HepG2 (cell line): Measurements from ENCODE around the gene LCORL. TPM values are rescaled to one million over a fixed set of nuclear protein-coding genes. Genes with fewer than 3 reads are reported as not detected.

Experiments
- ATAC-seq: fragments of 200-7000 bp; cut with Tn5 transposase; 3 replicates; pipeline ENCODE4 v1.9.1; 2020; ENCODE audit warnings: mild to moderate bottlenecking, moderate library complexity
- BruUV-seq: library from RNA; stranded (reverse); fragments of 400-500 nt; replicated peaks from 2 replicates; lab custom pipeline; 2021; lab: Mats Ljungman, UMichigan
- CTCF ChIA-PET: fragments of 300-600 bp; formaldehyde crosslinking; extraction: SDS; loops from one replicate; lab custom pipeline; 2021; ENCODE audit warnings: low total read pairs, inconsistent platforms, low intra/inter-chr PET ratio; lab: Yijun Ruan, JAX
- POLR2A ChIA-PET: fragments of 350-600 bp; sonication (Branson Sonifier 250); formaldehyde crosslinking; loops from one replicate; lab custom pipeline; 2020; ENCODE audit warnings: antibody characterized with exemption, inconsistent platforms; lab: Yijun Ruan, JAX
- DNase-seq: peaks from one replicate; pipeline ENCODE4 v3.0.0-alpha.2; 2015; ENCODE audit warnings: low spot score
- FAIRE-seq: peaks from 3 replicates; lab custom pipeline; 2011; peaks lifted over from hg19 to GRCh38; lab: Jason Lieb, UNC
- H2AFZ ChIP-seq: one replicate; pipeline ENCODE4 v1.6.1; 2011; ENCODE audit warnings: low read length, inconsistent platforms
- H3K27ac ChIP-seq: fragments of 300-600 bp; 3 replicates; pipeline ENCODE4 v1.8.0; 2011; ENCODE audit warnings: mixed run types, mild to moderate bottlenecking, mixed read lengths, low read length, inconsistent platforms; ENCODE audit not compliant: insufficient read depth; ENCODE audit errors: extremely low read length
- H3K27me3 ChIP-seq, 2 experiments: fragments of 200-600 bp in 1 of 2; 2 replicates in 1 of 2; 3 replicates in 1 of 2; pipeline versions ENCODE4 v1.6.0 to v1.8.0; 2011; ENCODE audit warnings: low read length in 2 of 2, mild to moderate bottlenecking in 2 of 2, moderate library complexity in 2 of 2, inconsistent platforms in 1 of 2; ENCODE audit not compliant: insufficient read depth in 2 of 2, control insufficient read depth in 1 of 2
- H3K36me3 ChIP-seq, 2 experiments: fragments of 200-600 bp in 1 of 2; replicated peaks in 1 of 2; 2 replicates in 1 of 2; 3 replicates in 1 of 2; pipeline versions ENCODE4 v1.5.1 to v1.8.0; 2011; ENCODE audit warnings: low read length in 2 of 2, inconsistent platforms in 1 of 2; ENCODE audit not compliant: insufficient read depth in 2 of 2, control insufficient read depth in 1 of 2
- H3K4me1 ChIP-seq: 2 replicates; pipeline ENCODE4 v1.5.1; 2012; ENCODE audit warnings: low read length, inconsistent platforms; ENCODE audit not compliant: insufficient read depth
- H3K4me2 ChIP-seq: 2 replicates; pipeline ENCODE4 v1.6.0; 2011; ENCODE audit warnings: low read depth, low read length, inconsistent platforms
- H3K4me3 ChIP-seq, 3 experiments: fragments of 200-600 bp in 1 of 3; sonication (generic), shearing (Covaris generic) in 1 of 3; replicated peaks in 1 of 3; 2 replicates each; pipeline ENCODE4 v1.5.1; 2011 to 2016; ENCODE audit warnings: low read length in 3 of 3, inconsistent platforms in 2 of 3, low read depth in 2 of 3, mild to moderate bottlenecking in 2 of 3, control low read depth in 1 of 3, mixed read lengths in 1 of 3; ENCODE audit not compliant: insufficient read depth in 1 of 3
- H3K79me2 ChIP-seq: one replicate; pipeline ENCODE4 v1.6.1; 2011; ENCODE audit warnings: low read length, inconsistent platforms; ENCODE audit not compliant: insufficient read depth
- H3K9ac ChIP-seq: 2 replicates; pipeline ENCODE4 v1.6.0; 2011; ENCODE audit warnings: mild to moderate bottlenecking, low read depth, low read length, inconsistent platforms; ENCODE audit not compliant: insufficient read depth
- H3K9me3 ChIP-seq: 2 replicates; pipeline ENCODE4 v1.5.1; 2012; ENCODE audit warnings: mild to moderate bottlenecking, low read length
- H4K20me1 ChIP-seq: 2 replicates; pipeline ENCODE4 v1.6.0; 2011; ENCODE audit warnings: inconsistent platforms, mild to moderate bottlenecking, low read length, moderate library complexity; ENCODE audit not compliant: insufficient read depth
- ATAD3A ChIP-seq: sonication (generic); formaldehyde crosslinking; IDR thresholded peaks from 2 replicates; pipeline ENCODE4 v1.4.0; 2020; ENCODE audit warnings: missing genetic modification reagents
- BATF2 ChIP-seq: sonication (generic); formaldehyde crosslinking; IDR thresholded peaks from 2 replicates; pipeline ENCODE4 v1.8.0; 2022; ENCODE audit warnings: mild to moderate bottlenecking, missing genetic modification reagents, moderate library complexity
- NR2F1 ChIP-seq, 2 experiments: fragments of 450-650 bp in 1 of 2; formaldehyde crosslinking in 1 of 2; IDR thresholded peaks; 2 replicates each; pipeline versions ENCODE4 v1.5.0 to v1.6.1; 2016 to 2020; ENCODE audit warnings: mild to moderate bottlenecking in 1 of 2, missing compliant biosample characterization in 1 of 2, missing genetic modification reagents in 1 of 2, moderate library complexity in 1 of 2
- SRSF9 ChIP-seq: fragments of 200-400 bp; formaldehyde crosslinking; IDR thresholded peaks from 2 replicates; pipeline ENCODE4 v1.6.1; 2018; ENCODE audit warnings: borderline replicate concordance, mild to moderate bottlenecking, low read depth, low read length; ENCODE audit not compliant: insufficient read depth, poor library complexity, severe bottlenecking
- ZNF558 ChIP-seq: sonication (generic); formaldehyde crosslinking; IDR thresholded peaks from 2 replicates; pipeline ENCODE4 v1.9.0; 2022; ENCODE audit warnings: mild to moderate bottlenecking, missing genetic modification reagents, borderline replicate concordance
- WGBS: methylation state at CpG from one replicate; pipeline ENCODE4 v1.1.6; 2017; ENCODE audit warnings: low lambda C conversion rate; 5-methylcytosine and 5-hydroxymethylcytosine counted together
- in situ Hi-C: cut with HindIII; loops from 2 replicates; pipeline ENCODE4 v1.10.0; 2017; ENCODE audit warnings: low pct_unique_long_range_greater_than_20kb; ENCODE audit not compliant: extremely low pct_ligation_motif_present
- intact Hi-C: fragments of 100-400 bp; cut with micrococcal nuclease; formaldehyde crosslinking; loops from one replicate; pipeline ENCODE4 v1.10.0; 2022; ENCODE audit not compliant: unreplicated experiment
- polyA plus RNA-seq, 8 experiments: library from polyadenylated mRNA; depleted of rRNA in 3 of 8; stranded (reverse) in 7 of 8; unstranded in 1 of 8; fragments of >200 nt; fragmentation: Illumina TruSeq in 4 of 8; extraction: Trizol in 4 of 8; gene quantifications; 2 replicates each; pipeline versions ENCODE4 v1.2.1 to v1.2.3, GENCODE V29; 2011 to 2016; ENCODE audit warnings: low read depth in 4 of 8, missing spikeins in 1 of 8, mixed read lengths in 1 of 8; ENCODE audit not compliant: insufficient read depth in 1 of 8
- total RNA-seq, 5 experiments: library from RNA; depleted of rRNA; stranded (reverse); fragments of >200 nt; fragmentation: Illumina TruSeq; extraction: Trizol; gene quantifications; 2 replicates each; pipeline ENCODE4 v1.2.3, GENCODE V29; 2016; ENCODE audit warnings: low read depth in 1 of 5
- TF ChIP-seq, protein P1 (sequence below): sonication (generic); formaldehyde crosslinking; IDR thresholded peaks from 2 replicates; pipeline ENCODE4 v1.8.0; 2022; ENCODE audit warnings: missing genetic modification reagents, mild to moderate bottlenecking, moderate library complexity, borderline replicate concordance

Gene LCORL
- total and polyA plus RNA-seq, 2 of the 13 experiments (the other 11 are each of a cell fraction or from before 2014, with no cell fraction given), result 5.3 to 14.5 TPM

DNA sequence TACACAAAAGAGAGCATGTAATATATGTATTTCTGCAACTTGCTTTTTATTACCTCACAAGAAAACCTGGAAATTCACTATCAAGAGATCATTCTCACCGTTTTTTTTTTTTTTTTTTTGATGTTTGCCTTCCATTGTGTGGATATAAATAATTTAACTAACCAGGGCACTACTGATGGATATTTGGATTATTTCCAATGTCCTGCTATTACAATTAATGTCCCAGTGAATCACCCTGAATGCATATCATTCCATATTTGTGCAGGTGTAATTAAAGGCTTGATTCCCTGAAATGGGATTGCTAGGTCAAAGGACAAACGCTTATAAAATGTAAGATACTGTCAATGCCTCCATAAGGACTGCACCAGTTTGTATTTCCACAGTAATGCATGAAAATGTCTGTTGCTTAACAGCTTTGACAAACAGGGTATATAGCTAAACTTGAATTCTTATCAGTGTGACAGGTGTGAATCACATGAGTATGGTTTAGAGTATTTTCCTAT, 123.0 kb downstream of the LCORL start:
- H4K20me1 ChIP-seq, result no peaks in the 10 kb centered on the region
- no peak overlapping the region for H3K9ac ChIP-seq
- no peak overlapping the region for H3K4me3 ChIP-seq
- in situ Hi-C loops (no loop called here), intact Hi-C loops (no loop called here)
- H2AFZ ChIP-seq, result no peak overlapping the region
- no peaks in the 10 kb centered on the region for H3K36me3 ChIP-seq
- H3K27me3 ChIP-seq, result no peaks in the 10 kb centered on the region
- FAIRE-seq (no peak), DNase-seq (no peak), ATAC-seq (no peak)
- H3K79me2 ChIP-seq, result no peaks in the 10 kb centered on the region
- ChIA-PET POLR2A (no interaction called here), CTCF (no interaction called here)
- H3K4me1 ChIP-seq, result no peaks in the 10 kb centered on the region
- WGBS, result 92% methylated on average over 2 of the region's 2 CpGs
- H3K9me3 ChIP-seq, result no peaks in the 10 kb centered on the region
- no peak overlapping the region for H3K27ac ChIP-seq
- BruUV-seq, result no TSS peak
- no peak overlapping the region for H3K4me2 ChIP-seq
- TF ChIP-seq ATAD3A (CRISPR knock-in tag), result no peak

- BruUV-seq, result no TSS peak
- WGBS, result 100% methylated on average over 3 of the region's 3 CpGs
These were observed 126.1 kb downstream of the LCORL start for GRCh38 chr4:17895481-17895880.

More at GRCh38 chr4:17895481-17895880, 126.1 kb downstream of the LCORL start:
- ChIA-PET POLR2A (no interaction called here), CTCF (no interaction called here)
- Histone ChIP-seq H3K27me3 (no peaks in the 10 kb centered on the region), H3K9me3 (no peaks in the 10 kb centered on the region), H3K79me2 (no peaks in the 10 kb centered on the region), H3K4me3 (no peak overlapping the region), H4K20me1 (no peaks in the 10 kb centered on the region), H3K36me3 (no peaks in the 10 kb centered on the region), H3K27ac (no peak overlapping the region), H3K9ac (no peak overlapping the region), H3K4me2 (no peak overlapping the region), H2AFZ (no peak overlapping the region), H3K4me1 (no peaks in the 10 kb centered on the region)
- FAIRE-seq (no peak), DNase-seq (no peak), ATAC-seq (no peak)
- in situ Hi-C loops (no loop called here), intact Hi-C loops (no loop called here)
- no peak for TF ChIP-seq BATF2 (CRISPR knock-in tag)
- TF ChIP-seq ZNF558 (CRISPR knock-in tag), result no peak
- TF ChIP-seq SRSF9, result no peak
- TF ChIP-seq, protein P1, sequence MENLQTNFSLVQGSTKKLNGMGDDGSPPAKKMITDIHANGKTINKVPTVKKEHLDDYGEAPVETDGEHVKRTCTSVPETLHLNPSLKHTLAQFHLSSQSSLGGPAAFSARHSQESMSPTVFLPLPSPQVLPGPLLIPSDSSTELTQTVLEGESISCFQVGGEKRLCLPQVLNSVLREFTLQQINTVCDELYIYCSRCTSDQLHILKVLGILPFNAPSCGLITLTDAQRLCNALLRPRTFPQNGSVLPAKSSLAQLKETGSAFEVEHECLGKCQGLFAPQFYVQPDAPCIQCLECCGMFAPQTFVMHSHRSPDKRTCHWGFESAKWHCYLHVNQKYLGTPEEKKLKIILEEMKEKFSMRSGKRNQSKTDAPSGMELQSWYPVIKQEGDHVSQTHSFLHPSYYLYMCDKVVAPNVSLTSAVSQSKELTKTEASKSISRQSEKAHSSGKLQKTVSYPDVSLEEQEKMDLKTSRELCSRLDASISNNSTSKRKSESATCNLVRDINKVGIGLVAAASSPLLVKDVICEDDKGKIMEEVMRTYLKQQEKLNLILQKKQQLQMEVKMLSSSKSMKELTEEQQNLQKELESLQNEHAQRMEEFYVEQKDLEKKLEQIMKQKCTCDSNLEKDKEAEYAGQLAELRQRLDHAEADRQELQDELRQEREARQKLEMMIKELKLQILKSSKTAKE (CRISPR knock-in tag), result no peak
- no peak for TF ChIP-seq NR2F1 (CRISPR knock-in tag; IDR thresholded peaks at IDR 0.05)
